Astrocyte (in vitro differentiated cells and primary cell): ENCODE results near the gene RALGAPB.

Experiments used
- CTCF ChIP-seq: IDR thresholded peaks from 2 replicates; pipeline ENCODE4 v1.5.1; 2011; ENCODE audit warnings: low read depth, mild to moderate bottlenecking, inconsistent platforms, low read length, moderate library complexity; ENCODE audit not compliant: insufficient read depth
- EZH2 ChIP-seq: IDR thresholded peaks from 2 replicates; pipeline ENCODE4 v1.6.1; 2012; ENCODE audit warnings: mild to moderate bottlenecking, low read length, inconsistent platforms; ENCODE audit not compliant: insufficient read depth

- TF ChIP-seq CTCF (no peak), EZH2 (no peak)
Observed at GRCh38 chr20:38427655-38428023, 45.0 kb upstream of the RALGAPB start.
